ENCODE measurements around the gene POU6F2.

GRCh38 chr7:39270018-39270417 lies 292.3 kb downstream of the POU6F2 start:
- TF ChIP-seq CTCF (IDR thresholded peaks at IDR 0.05) (no peak), POLR2AphosphoS5 (IDR thresholded peaks at IDR 0.05) (no peak), EP300 (IDR thresholded peaks at IDR 0.05) (no peak)
